Measurements from ENCODE around the gene CLTB.

DNA sequence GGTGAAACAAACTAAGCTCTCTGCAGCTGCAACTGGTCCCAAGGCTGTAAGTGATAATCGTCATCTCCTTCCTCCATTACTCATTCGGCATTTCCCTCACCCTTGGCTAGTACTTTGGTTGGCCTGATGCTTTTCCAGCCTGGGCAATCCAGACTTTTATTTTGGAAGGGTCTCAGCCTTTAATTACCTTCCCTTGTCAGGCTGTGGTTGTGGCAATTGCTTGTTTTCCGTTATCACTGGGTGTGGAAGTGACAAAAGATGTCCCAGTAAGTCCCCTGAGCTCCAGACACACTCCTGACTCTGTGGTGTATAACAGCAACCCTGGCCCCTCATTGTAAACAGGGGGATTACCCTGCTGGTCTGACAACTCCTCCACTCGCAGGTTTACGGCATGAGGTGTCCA, 25.6 kb upstream of the CLTB start:
- TF ChIP-seq, protein P1, sequence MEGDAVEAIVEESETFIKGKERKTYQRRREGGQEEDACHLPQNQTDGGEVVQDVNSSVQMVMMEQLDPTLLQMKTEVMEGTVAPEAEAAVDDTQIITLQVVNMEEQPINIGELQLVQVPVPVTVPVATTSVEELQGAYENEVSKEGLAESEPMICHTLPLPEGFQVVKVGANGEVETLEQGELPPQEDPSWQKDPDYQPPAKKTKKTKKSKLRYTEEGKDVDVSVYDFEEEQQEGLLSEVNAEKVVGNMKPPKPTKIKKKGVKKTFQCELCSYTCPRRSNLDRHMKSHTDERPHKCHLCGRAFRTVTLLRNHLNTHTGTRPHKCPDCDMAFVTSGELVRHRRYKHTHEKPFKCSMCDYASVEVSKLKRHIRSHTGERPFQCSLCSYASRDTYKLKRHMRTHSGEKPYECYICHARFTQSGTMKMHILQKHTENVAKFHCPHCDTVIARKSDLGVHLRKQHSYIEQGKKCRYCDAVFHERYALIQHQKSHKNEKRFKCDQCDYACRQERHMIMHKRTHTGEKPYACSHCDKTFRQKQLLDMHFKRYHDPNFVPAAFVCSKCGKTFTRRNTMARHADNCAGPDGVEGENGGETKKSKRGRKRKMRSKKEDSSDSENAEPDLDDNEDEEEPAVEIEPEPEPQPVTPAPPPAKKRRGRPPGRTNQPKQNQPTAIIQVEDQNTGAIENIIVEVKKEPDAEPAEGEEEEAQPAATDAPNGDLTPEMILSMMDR (IDR thresholded peaks at IDR 0.05) = no peak
- no peak for TF ChIP-seq EZH2 (IDR thresholded peaks at IDR 0.05; ENCODE audit: borderline replicate concordance, insufficient read depth, low read depth, low read length, poor library complexity, severe bottlenecking)

Data from B cell (primary cell).